IgD-negative memory B cell (primary cell): Measurements from ENCODE around the gene LSM7. TPM values are rescaled to one million over a fixed set of nuclear protein-coding genes. Genes with fewer than 3 reads are reported as not detected.
"Not testable (repeated sequence)": the region's sequence is repeated elsewhere in the genome, so short reads cannot be mapped to it uniquely, and the experiment has no call there.

Experiments used
- H3K27ac Mint-ChIP-seq, 3 donors: one replicate each; pipeline ENCODE4 v1.8.0; 2020 to 2022; ENCODE audit warnings: mild to moderate bottlenecking in 3 of 3, mixed read lengths in 3 of 3, moderate library complexity in 1 of 3
- H3K27me3 Mint-ChIP-seq: one replicate; pipeline ENCODE4 v1.8.0; 2021; ENCODE audit warnings: mixed read lengths
- H3K36me3 Mint-ChIP-seq: one replicate; pipeline ENCODE4 v1.8.0; 2020; ENCODE audit warnings: mild to moderate bottlenecking, mixed read lengths
- H3K4me1 Mint-ChIP-seq, 3 donors: one replicate each; pipeline ENCODE4 v1.8.0; 2020 to 2022; ENCODE audit warnings: mixed read lengths in 3 of 3, mild to moderate bottlenecking in 1 of 3
- H3K4me3 Mint-ChIP-seq, 4 donors: one replicate each; pipeline ENCODE4 v1.8.0; 2020 to 2022; ENCODE audit warnings: mild to moderate bottlenecking in 4 of 4, mixed read lengths in 4 of 4, moderate library complexity in 3 of 4
- H3K9me3 Mint-ChIP-seq, 3 donors: one replicate each; pipeline ENCODE4 v1.8.0; 2020 to 2021; ENCODE audit warnings: mixed read lengths in 3 of 3, mild to moderate bottlenecking in 1 of 3
- polyA plus RNA-seq: library from polyadenylated mRNA; unstranded; fragments of 300-500 nt; fragmentation: Illumina TruSeq; gene quantifications from one replicate; pipeline ENCODE4 v1.2.3, GENCODE V29; 2021

LSM7 gene
- polyA plus RNA-seq, 1 donor from 2014 or later = 308 TPM

DNA sequence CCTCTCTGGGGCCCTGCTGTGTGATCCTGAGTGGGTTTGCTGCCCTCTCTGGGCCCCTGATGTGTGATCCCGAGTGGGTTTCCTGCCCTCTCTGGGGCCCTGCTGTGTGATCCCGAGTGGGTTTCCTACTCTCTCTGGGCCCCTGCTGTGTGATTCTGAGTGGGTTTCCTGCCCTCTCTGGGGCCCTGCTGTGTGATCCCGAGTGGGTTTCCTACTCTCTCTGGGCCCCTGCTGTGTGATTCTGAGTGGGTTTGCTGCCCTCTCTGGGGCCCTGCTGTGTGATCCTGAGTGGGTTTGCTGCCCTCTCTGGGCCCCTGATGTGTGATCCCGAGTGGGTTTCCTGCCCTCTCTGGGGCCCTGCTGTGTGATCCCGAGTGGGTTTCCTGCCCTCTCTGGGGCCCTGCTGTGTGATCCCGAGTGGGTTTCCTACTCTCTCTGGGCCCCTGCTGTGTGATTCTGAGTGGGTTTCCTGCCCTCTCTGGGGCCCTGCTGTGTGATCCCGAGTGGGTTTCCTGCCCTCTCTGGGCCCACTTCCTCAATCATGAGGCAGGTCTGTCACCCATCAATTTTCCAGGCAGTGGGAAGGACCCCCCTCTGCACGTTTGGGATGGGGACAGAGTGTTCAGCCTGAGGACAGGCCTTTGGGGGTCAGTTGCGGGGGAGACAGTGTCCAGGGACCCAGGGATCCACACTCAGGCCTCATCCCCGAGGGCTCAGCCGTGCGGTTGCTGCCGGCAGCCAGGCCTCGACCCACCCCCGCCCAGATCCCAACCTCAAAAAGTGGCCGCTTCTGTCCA, 46.9 kb downstream of the LSM7 start:
- H3K27me3 Mint-ChIP-seq, H3K9me3 Mint-ChIP-seq, H3K36me3 Mint-ChIP-seq: not testable (repeated sequence)
- Mint-ChIP-seq H3K27ac (peak overlapping the region; percentile 23 to 85 (median 31)), H3K4me1 (peaks cover 6 to 10% (median 10%) of the 10 kb centered on the region in 3 donors), H3K4me3 (peak overlapping the region in 2 of 4 donors; percentile 71 to 86)

DNA sequence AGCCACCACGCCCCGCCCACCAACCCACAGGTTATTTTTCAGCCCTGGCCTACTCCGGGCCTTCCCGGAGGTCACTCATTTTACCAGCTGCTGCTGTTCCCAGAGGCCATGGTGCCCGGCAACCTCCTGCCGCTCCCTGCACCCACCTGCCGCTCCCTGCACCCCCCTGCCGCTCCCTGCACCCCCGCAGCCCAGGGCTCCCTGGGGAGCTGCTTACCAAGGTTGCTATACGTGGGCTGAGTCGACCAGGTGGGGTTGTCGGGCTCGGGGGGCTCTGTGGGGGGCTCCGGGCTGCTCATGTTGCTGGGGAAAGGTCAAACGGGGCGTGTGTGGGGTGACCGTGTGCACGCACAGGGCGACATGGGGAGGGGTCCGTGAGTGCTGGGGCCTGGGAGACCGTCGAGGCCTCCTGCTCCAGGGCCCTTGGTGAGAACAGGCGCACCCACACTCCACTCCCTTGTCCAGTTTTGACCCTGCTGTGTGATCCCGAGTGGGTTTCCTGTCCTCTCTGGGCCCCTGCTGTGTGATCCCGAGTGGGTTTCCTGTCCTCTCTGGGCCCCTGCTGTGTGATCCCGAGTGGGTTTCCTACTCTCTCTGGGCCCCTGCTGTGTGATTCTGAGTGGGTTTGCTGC, 47.6 kb downstream of the LSM7 start:
- Mint-ChIP-seq H3K4me1 (peaks cover 6 to 10% (median 10%) of the 10 kb centered on the region in 3 donors), H3K36me3 (peaks cover 2% of the 10 kb centered on the region), H3K4me3 (peak overlapping the region in 1 of 4 donors; percentile 82), H3K9me3 (no peaks in the 10 kb centered on the region), H3K27me3 (no peaks in the 10 kb centered on the region), H3K27ac (peak overlapping the region in 1 of 3 donors; percentile 95)

DNA sequence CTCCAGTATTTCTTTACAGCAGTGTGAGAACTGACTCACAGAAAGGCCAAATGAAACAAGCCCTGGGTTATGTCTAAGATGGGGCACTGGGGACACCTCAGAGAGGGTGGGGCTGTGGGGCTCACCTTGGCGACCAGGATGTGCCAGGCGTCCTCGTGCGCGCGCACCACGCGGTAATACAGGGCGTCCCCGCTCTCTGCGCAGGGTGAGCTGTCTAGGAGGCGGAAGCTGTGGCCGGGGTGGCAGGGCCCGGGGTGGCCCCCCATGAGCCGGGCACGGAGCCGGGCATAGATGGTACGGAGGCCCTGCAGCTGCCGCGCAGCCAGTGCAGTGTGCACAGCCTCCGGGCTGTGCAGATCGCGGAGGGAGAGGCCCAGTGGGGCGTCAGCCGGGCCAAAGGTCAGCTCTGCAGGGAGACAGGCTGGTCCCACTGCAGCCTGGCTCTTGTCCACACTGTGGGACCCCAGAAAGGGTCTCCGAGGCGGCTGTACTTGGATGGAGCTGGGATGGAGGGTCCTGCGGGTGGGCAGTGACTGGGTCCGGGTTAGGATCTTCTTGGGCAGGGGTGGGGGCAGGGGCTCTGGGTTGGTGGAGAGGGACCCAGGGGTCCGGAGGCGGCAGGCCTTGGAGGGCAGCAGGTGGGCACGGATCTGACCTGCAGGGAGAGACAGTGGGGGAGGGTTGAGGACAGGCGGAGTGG, 49.8 kb downstream of the LSM7 start:
- H3K27ac Mint-ChIP-seq = peak overlapping the region in 2 of 3 donors; percentile 73 to 95

GRCh38 chr19:2277138-2277537, 51.2 kb downstream of the LSM7 start:
- H3K4me3 Mint-ChIP-seq = peak overlapping the region in 3 of 4 donors; percentile 3 to 80 (median 7)
- H3K27ac Mint-ChIP-seq = peak overlapping the region in 2 of 3 donors; percentile 95
- H3K9me3 Mint-ChIP-seq = no peaks in the 10 kb centered on the region
- peaks cover 7% of the 10 kb centered on the region for H3K36me3 Mint-ChIP-seq
- no peaks in the 10 kb centered on the region for H3K27me3 Mint-ChIP-seq
- H3K4me1 Mint-ChIP-seq = peaks cover 22 to 33% (median 23%) of the 10 kb centered on the region in 3 donors

More for the DNA sequence above, 49.8 kb downstream of the LSM7 start:
- no peaks in the 10 kb centered on the region for H3K27me3 Mint-ChIP-seq
- peak overlapping the region in 1 of 4 donors; percentile 57 for H3K4me3 Mint-ChIP-seq
- peaks cover 18 to 25% (median 22%) of the 10 kb centered on the region in 3 donors for H3K4me1 Mint-ChIP-seq
- peaks cover 4% of the 10 kb centered on the region for H3K36me3 Mint-ChIP-seq
- H3K9me3 Mint-ChIP-seq = no peaks in the 10 kb centered on the region

DNA sequence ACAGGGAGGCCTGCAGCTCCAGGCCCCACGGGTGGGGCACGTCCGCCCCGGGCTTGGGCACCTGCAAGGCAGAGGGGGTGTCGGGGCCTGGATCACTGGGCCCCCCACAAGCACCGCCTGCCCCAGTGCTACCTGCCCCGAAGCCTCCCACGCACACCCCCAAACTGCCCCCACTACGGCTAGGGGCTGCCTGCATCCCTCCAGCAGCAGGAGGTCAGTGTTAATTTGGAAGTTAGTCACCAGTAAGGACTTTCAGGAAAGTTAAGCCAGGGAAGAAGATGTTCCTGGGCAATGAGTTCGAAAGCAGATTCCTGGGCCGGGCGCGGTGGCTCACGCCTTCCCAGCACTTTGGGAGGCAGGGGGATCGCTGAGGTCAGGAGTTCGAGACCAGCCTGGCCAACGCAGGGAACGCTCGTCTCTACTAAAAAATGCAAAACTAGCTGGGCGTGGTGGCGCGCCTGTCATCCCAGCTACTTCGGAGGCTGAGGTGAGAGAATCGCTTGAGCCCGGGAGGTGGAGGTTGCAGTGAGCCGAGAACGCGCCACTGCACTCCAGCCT, 51.9 kb downstream of the LSM7 start:
- Mint-ChIP-seq H3K27me3 (no peaks in the 10 kb centered on the region), H3K4me3 (peak overlapping the region in 2 of 4 donors; percentile 74 to 80), H3K9me3 (no peaks in the 10 kb centered on the region), H3K4me1 (peaks cover 23 to 36% (median 25%) of the 10 kb centered on the region in 3 donors), H3K36me3 (peaks cover 9% of the 10 kb centered on the region), H3K27ac (peak overlapping the region in 2 of 3 donors; percentile 95)

DNA sequence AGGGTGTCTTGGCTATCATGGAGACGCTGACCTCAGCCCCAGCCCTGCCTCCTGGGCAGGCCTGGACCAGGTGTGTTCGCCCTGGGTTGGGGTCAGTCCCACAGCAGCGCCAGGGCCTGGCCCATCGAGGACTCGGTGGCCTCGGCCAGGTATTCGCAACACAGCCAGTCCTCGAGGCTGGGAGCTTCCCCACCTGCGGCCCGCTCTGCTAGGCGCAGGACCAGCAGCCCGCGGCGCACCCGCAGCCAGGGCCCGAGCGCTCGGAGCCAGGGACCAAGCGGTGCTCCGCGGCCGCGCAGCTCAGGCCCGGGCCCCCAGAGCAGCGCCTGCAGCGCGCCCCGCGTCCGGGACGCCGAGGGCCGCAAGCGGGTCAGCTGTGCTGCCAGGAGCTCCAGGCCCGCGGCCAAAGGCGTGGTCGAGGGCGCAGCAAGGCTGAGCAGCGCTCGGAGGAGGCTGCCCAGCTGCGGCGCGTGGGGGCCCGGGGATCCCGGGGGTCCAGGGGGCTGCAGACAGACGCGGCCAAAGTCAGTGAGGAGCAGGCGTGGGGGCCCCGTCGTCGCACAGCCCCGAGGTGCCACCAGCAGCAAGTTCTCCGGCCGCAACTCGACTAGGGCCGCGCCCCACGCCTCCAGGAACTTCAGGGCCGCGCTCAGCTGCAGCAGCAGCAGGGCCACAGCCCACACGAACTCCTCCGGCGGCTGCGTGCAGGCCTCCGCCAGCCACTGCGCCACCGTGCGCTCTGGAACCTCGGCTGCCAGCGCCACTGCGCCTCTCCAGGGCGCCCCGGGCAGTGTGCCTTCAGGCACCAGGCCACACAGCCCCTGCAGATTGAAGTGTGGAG, 52.6 kb downstream of the LSM7 start:
- Mint-ChIP-seq H3K9me3 (no peaks in the 10 kb centered on the region), H3K27ac (peak overlapping the region in 2 of 3 donors; percentile 93 to 100), H3K4me3 (peak overlapping the region in 1 of 4 donors; percentile 98), H3K36me3 (peaks cover 13% of the 10 kb centered on the region), H3K27me3 (no peaks in the 10 kb centered on the region), H3K4me1 (peaks cover 24 to 37% (median 27%) of the 10 kb centered on the region in 3 donors)

GRCh38 chr19:2274931-2275535, 53.4 kb downstream of the LSM7 start:
- Mint-ChIP-seq H3K36me3 (peaks cover 13% of the 10 kb centered on the region), H3K9me3 (no peaks in the 10 kb centered on the region), H3K27me3 (no peaks in the 10 kb centered on the region), H3K27ac (peak overlapping the region; percentile 71 to 100 (median 93)), H3K4me3 (peak overlapping the region in 3 of 4 donors; percentile 82 to 98 (median 83)), H3K4me1 (peaks cover 24 to 38% (median 27%) of the 10 kb centered on the region in 3 donors)

DNA sequence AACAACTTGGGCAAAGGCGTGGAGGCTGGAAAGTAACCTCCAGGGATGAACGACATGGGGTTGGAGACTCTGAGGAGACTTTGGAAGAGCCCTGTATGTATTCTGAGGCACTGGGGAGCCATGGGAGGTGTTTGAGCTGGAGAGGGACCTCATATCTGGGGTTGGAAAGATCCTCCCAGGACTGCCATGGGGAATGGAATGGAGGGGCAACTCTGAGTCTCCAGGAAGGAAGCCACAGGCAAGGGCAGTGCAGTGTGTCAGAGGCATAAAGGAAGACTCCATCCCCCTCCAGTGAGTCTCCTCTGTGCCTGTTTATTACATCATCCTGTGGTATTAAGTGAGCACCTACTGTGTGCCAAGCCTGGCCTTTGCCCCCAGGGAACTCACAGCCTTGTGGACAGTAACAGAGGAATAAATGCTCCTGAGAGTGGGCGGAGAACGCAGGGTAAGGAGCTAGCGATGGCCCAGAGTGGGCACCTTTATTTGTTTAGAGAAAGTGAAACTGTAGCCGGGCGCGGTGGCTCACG, 54.1 kb downstream of the LSM7 start:
- Mint-ChIP-seq H3K27me3 (no peaks in the 10 kb centered on the region), H3K36me3 (peaks cover 14% of the 10 kb centered on the region), H3K9me3 (no peaks in the 10 kb centered on the region), H3K27ac (peak overlapping the region; percentile 95 to 100 (median 98)), H3K4me1 (peaks cover 24 to 39% (median 27%) of the 10 kb centered on the region in 3 donors), H3K4me3 (peak overlapping the region; percentile 72 to 98 (median 86))

DNA sequence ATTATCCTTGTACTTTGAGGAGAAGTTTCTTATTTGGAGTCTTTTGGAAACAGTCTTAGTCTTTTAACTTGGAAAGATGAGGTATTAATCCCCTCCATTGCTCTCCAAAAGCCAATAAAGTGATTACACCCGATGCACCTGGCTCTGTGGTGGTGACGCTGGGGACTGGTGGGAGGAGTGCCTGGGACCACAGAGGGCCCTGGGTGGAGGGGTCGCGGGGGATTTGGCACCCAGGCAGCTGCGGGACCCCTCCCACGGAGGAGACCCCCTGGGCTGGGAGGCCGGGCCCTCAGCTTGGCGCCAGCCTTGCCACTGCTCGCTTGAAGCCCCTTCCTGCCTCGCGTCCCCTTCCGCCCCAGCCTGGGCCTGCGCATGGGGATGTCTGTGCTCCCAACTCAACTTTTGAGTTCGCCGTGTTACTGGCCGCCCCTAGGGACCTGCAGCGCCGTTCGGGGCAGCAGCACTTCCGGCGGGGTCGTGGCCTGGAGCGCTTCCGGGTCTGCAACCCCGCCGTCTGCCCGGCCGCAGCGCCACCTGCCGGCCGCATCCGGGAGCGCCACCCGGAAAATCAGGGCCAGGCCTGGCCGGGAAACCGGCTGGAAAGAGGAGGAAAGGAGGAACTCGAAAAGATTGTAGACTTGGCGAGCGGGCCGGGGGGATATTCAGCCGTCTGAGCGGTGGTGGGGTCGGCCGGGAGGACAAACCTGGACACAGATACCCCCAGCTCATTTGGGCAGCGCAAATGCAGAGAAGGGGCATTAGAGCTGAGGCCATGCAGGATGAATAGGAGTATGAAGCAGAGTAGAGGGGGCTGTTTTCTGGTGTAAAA, 54.8 kb downstream of the LSM7 start:
- peaks cover 24 to 39% (median 30%) of the 10 kb centered on the region in 3 donors for H3K4me1 Mint-ChIP-seq

More for the DNA sequence above, 54.8 kb downstream of the LSM7 start:
- peak overlapping the region; percentile 95 to 100 (median 98) for H3K27ac Mint-ChIP-seq
- H3K9me3 Mint-ChIP-seq = no peaks in the 10 kb centered on the region
- H3K27me3 Mint-ChIP-seq = no peaks in the 10 kb centered on the region
- peak overlapping the region; percentile 72 to 98 (median 90) for H3K4me3 Mint-ChIP-seq
- peaks cover 14% of the 10 kb centered on the region for H3K36me3 Mint-ChIP-seq

Other genes starting within 250 kb of the LSM7 start
- gene MOB3A, start 232.3 kb downstream of the LSM7 start, polyA plus RNA-seq = 136 TPM
- 0.83 TPM for gene IZUMO4, start 231.7 kb downstream of the LSM7 start, polyA plus RNA-seq
- gene AP3D1, start 177.0 kb downstream of the LSM7 start, polyA plus RNA-seq = 23.7 TPM
- gene DOT1L, start 164.7 kb downstream of the LSM7 start, polyA plus RNA-seq = 2.7 TPM
- gene PLEKHJ1, start 92.3 kb downstream of the LSM7 start, polyA plus RNA-seq = 163 TPM
- gene SF3A2, start 91.8 kb downstream of the LSM7 start, polyA plus RNA-seq = 37.8 TPM
- gene AMH, start 79.3 kb downstream of the LSM7 start, polyA plus RNA-seq = 0.15 TPM
- gene JSRP1, start 72.2 kb downstream of the LSM7 start, polyA plus RNA-seq = 4.3 TPM
- gene PEAK3, start 46.4 kb downstream of the LSM7 start, polyA plus RNA-seq = 0.26 TPM
- 14.7 TPM for gene LINGO3, start 20.4 kb downstream of the LSM7 start, polyA plus RNA-seq
- gene SPPL2B, start 98 bp upstream of the LSM7 start, polyA plus RNA-seq = 20.8 TPM
- not detected for gene TMPRSS9, start 31.7 kb upstream of the LSM7 start, polyA plus RNA-seq
- 69.1 TPM for gene TIMM13, start 99.0 kb upstream of the LSM7 start, polyA plus RNA-seq
- gene LMNB2, start 128.4 kb upstream of the LSM7 start, polyA plus RNA-seq = 4.6 TPM
- gene GADD45B, start 147.5 kb upstream of the LSM7 start, polyA plus RNA-seq = 98.0 TPM